Gastroesophageal sphincter (tissue), 4 donors: Measurements from ENCODE around the gene UVRAG. TPM values are rescaled to one million over a fixed set of nuclear protein-coding genes. Genes with fewer than 3 reads are reported as not detected.

ENCODE experiments used
- ATAC-seq: fragments of 150-250 bp; one replicate; pipeline ENCODE4 v1.9.1; 2016; ENCODE audit warnings: mild to moderate bottlenecking, moderate library complexity
- H3K27ac ChIP-seq, 4 donors: fragments of 200-600 bp; sonication (generic) in 3 of 4; 1 replicate in 3 of 4; 2 replicates in 1 of 4; pipeline ENCODE4 v1.5.1; 2016 to 2019
- H3K27me3 ChIP-seq: fragments of 200-600 bp; sonication (generic); one replicate; pipeline ENCODE4 v1.5.1; 2019
- H3K36me3 ChIP-seq, 2 donors: fragments of 200-600 bp; sonication (generic); one replicate each; pipeline ENCODE4 v1.5.1; 2019; ENCODE audit warnings: control low read depth in 1 of 2
- H3K4me1 ChIP-seq, 3 donors: fragments of 200-600 bp; sonication (generic); 1 replicate in 2 of 3; 2 replicates in 1 of 3; pipeline ENCODE4 v1.5.1; 2016 to 2019; ENCODE audit warnings: control low read depth in 2 of 3
- H3K4me3 ChIP-seq, 2 donors: fragments of 200-600 bp; sonication (generic); one replicate each; pipeline ENCODE4 v1.5.1; 2019; ENCODE audit warnings: mild to moderate bottlenecking in 1 of 2, moderate library complexity in 1 of 2
- H3K9me3 ChIP-seq, 3 donors: fragments of 200-600 bp; sonication (generic); one replicate each; pipeline ENCODE4 v1.5.1; 2017 to 2019; ENCODE audit warnings: control low read depth in 2 of 3
- CTCF ChIP-seq, 4 experiments: fragments of 200-600 bp in 2 of 4; fragments of 450-650 bp in 2 of 4; sonication (generic) in 1 of 4; IDR thresholded peaks; one replicate each; pipeline ENCODE4 v1.5.1; 2017 to 2019; ENCODE audit warnings: antibody characterized with exemption in 4 of 4, mild to moderate bottlenecking in 2 of 4, moderate library complexity in 2 of 4
- EP300 ChIP-seq: sonication (generic); formaldehyde crosslinking; IDR thresholded peaks from one replicate; pipeline ENCODE4 v1.6.1; 2017; ENCODE audit warnings: antibody characterized with exemption, mild to moderate bottlenecking
- POLR2A ChIP-seq, 2 donors: fragments of 450-650 bp; IDR thresholded peaks; one replicate each; pipeline ENCODE4 v1.6.1; 2017; ENCODE audit warnings: antibody characterized with exemption in 2 of 2, mild to moderate bottlenecking in 2 of 2, moderate library complexity in 1 of 2
- POLR2AphosphoS5 ChIP-seq: sonication (generic); formaldehyde crosslinking; IDR thresholded peaks from one replicate; pipeline ENCODE4 v1.6.1; 2017; ENCODE audit warnings: antibody characterized with exemption
- WGBS, 2 donors: methylation state at CpG; one replicate each; pipeline ENCODE4 v1.1.5; 2018; ENCODE audit warnings: low coverage in 1 of 2; 5-methylcytosine and 5-hydroxymethylcytosine counted together
- total RNA-seq, 4 donors: library from RNA; depleted of rRNA; stranded (reverse); fragments of >200 nt; gene quantifications; one replicate each; pipeline ENCODE4 v1.1.0, GENCODE V29; 2016

The UVRAG gene
- total RNA-seq, 4 donors from 2014 or later, result 28.1 to 50.1 (median 34.7) TPM

- no peak for TF ChIP-seq POLR2A (IDR thresholded peaks at IDR 0.05)
- TF ChIP-seq CTCF (IDR thresholded peaks at IDR 0.05), result no peak
- TF ChIP-seq POLR2AphosphoS5, result no peak
- TF ChIP-seq EP300, result no peak
- Histone ChIP-seq H3K27ac (no peak overlapping the region), H3K36me3 (peaks cover 0 to 8% of the 10 kb centered on the region in 2 donors), H3K9me3 (no peaks in the 10 kb centered on the region), H3K27me3 (no peaks in the 10 kb centered on the region), H3K4me3 (no peak overlapping the region), H3K4me1 (peaks cover 0 to 42% (median 0%) of the 10 kb centered on the region in 3 donors)
- 77 to 87% methylated on average over 3 of the region's 3 CpGs for WGBS, 2 donors
- no peak for ATAC-seq
These were observed 19.7 kb downstream of the UVRAG start for GRCh38 chr11:75834728-75835127.

GRCh38 chr11:75836417-75836816 is 21.4 kb downstream of the UVRAG start:
- Histone ChIP-seq H3K9me3 (no peaks in the 10 kb centered on the region), H3K4me1 (peaks cover 5 to 42% (median 8%) of the 10 kb centered on the region in 3 donors), H3K36me3 (peaks cover 0 to 8% of the 10 kb centered on the region in 2 donors), H3K27ac (no peak overlapping the region), H3K27me3 (no peaks in the 10 kb centered on the region), H3K4me3 (no peak overlapping the region)
- 89 to 92% methylated on average over 3 of the region's 3 CpGs for WGBS, 2 donors
- TF ChIP-seq CTCF (IDR thresholded peaks at IDR 0.05), result no peak
- TF ChIP-seq EP300, result no peak
- TF ChIP-seq POLR2AphosphoS5, result no peak
- no peak for TF ChIP-seq POLR2A (IDR thresholded peaks at IDR 0.05)
- no peak for ATAC-seq

- H3K4me3 ChIP-seq, result no peak overlapping the region
- ATAC-seq, result no peak
- peaks cover 5 to 35% (median 8%) of the 10 kb centered on the region in 3 donors for H3K4me1 ChIP-seq
- H3K27ac ChIP-seq, result no peak overlapping the region
- H3K9me3 ChIP-seq, result no peaks in the 10 kb centered on the region
- no peak for TF ChIP-seq POLR2AphosphoS5
- TF ChIP-seq POLR2A (IDR thresholded peaks at IDR 0.05), result no peak
- TF ChIP-seq CTCF (IDR thresholded peaks at IDR 0.05), result no peak
- H3K36me3 ChIP-seq, result peaks cover 0 to 8% of the 10 kb centered on the region in 2 donors
- H3K27me3 ChIP-seq, result no peaks in the 10 kb centered on the region
These were observed 24.8 kb downstream of the UVRAG start for GRCh38 chr11:75839851-75840250.

- H3K27ac ChIP-seq, result no peak overlapping the region
- ATAC-seq, result no peak
- H3K9me3 ChIP-seq, result no peaks in the 10 kb centered on the region
- no peaks in the 10 kb centered on the region for H3K27me3 ChIP-seq
- peaks cover 0 to 8% of the 10 kb centered on the region in 2 donors for H3K36me3 ChIP-seq
- peaks cover 5 to 35% (median 8%) of the 10 kb centered on the region in 3 donors for H3K4me1 ChIP-seq
- no peak for TF ChIP-seq EP300
- TF ChIP-seq CTCF (IDR thresholded peaks at IDR 0.05), result no peak
- no peak for TF ChIP-seq POLR2A (IDR thresholded peaks at IDR 0.05)
- TF ChIP-seq POLR2AphosphoS5, result no peak
- H3K4me3 ChIP-seq, result no peak overlapping the region
- WGBS, 2 donors, result 40 to 55% methylated on average over 1 of the region's 1 CpG
These were observed 25.5 kb downstream of the UVRAG start for GRCh38 chr11:75840522-75840921.

- H3K36me3 ChIP-seq, result peaks cover 0 to 8% of the 10 kb centered on the region in 2 donors
- WGBS, 2 donors, result 74 to 89% methylated on average over 2 of the region's 2 CpGs
- H3K4me1 ChIP-seq, result peaks cover 5 to 29% (median 8%) of the 10 kb centered on the region in 3 donors
- no peak for ATAC-seq
- H3K9me3 ChIP-seq, result no peaks in the 10 kb centered on the region
- H3K27me3 ChIP-seq, result no peaks in the 10 kb centered on the region
- H3K27ac ChIP-seq, result no peak overlapping the region
- H3K4me3 ChIP-seq, result no peak overlapping the region
- TF ChIP-seq POLR2A (IDR thresholded peaks at IDR 0.05), result no peak
- TF ChIP-seq EP300, result no peak
- TF ChIP-seq POLR2AphosphoS5, result no peak
- TF ChIP-seq CTCF (IDR thresholded peaks at IDR 0.05), result no peak
These were observed 26.7 kb downstream of the UVRAG start for GRCh38 chr11:75841739-75842138.
